ENCODE data around the gene EVX2.

DNA sequence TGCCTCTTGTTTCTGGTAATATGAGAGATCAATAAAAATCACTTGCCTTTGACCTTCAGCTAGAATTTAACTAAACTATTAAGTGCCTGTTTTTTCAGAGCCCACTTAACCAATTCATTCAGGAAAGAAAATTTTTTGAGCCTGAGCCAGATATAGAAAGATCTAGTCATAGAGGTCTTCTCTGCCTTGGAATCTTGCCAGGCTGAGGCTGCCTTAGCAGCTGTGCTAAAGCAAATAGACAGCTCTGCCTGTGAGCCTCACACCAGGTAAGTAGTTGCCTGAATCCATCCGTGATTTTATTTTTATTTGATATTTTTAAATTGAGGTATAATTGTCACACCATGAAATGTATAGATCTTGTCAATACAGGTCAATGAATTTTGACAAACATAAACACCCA lies 27.4 kb downstream of the EVX2 start:
- TF ChIP-seq, protein P1, sequence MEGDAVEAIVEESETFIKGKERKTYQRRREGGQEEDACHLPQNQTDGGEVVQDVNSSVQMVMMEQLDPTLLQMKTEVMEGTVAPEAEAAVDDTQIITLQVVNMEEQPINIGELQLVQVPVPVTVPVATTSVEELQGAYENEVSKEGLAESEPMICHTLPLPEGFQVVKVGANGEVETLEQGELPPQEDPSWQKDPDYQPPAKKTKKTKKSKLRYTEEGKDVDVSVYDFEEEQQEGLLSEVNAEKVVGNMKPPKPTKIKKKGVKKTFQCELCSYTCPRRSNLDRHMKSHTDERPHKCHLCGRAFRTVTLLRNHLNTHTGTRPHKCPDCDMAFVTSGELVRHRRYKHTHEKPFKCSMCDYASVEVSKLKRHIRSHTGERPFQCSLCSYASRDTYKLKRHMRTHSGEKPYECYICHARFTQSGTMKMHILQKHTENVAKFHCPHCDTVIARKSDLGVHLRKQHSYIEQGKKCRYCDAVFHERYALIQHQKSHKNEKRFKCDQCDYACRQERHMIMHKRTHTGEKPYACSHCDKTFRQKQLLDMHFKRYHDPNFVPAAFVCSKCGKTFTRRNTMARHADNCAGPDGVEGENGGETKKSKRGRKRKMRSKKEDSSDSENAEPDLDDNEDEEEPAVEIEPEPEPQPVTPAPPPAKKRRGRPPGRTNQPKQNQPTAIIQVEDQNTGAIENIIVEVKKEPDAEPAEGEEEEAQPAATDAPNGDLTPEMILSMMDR (IDR thresholded peaks at IDR 0.05 in 8 of 11, conservative IDR thresholded peaks at IDR 0.05 in 3 of 11): no peak
- no peak for TF ChIP-seq POLR2A (IDR thresholded peaks at IDR 0.05)
